Endodermal cell (in vitro differentiated cells): ENCODE data around the gene ANO6. TPM values are rescaled to one million over a fixed set of nuclear protein-coding genes. Genes with fewer than 3 reads are reported as not detected.

Source experiments
- DNase-seq: peaks from one replicate; pipeline ENCODE4 v3.0.0-alpha.2; 2017
- H3K27ac ChIP-seq: 2 replicates; pipeline ENCODE4 v1.5.1; 2013; ENCODE audit warnings: mild to moderate bottlenecking, low read depth, low read length, moderate library complexity
- H3K27me3 ChIP-seq: 2 replicates; pipeline ENCODE4 v1.6.1; 2013; ENCODE audit warnings: mild to moderate bottlenecking, low read length, moderate library complexity; ENCODE audit not compliant: insufficient read depth, control insufficient read depth, poor library complexity, severe bottlenecking
- H3K36me3 ChIP-seq: 2 replicates; pipeline ENCODE4 v1.7.0; 2013; ENCODE audit warnings: mild to moderate bottlenecking, low read length, moderate library complexity; ENCODE audit not compliant: control insufficient read depth, insufficient read depth
- H3K4me1 ChIP-seq: one replicate; pipeline ENCODE4 v1.7.0; 2013; ENCODE audit warnings: low read length; ENCODE audit not compliant: control insufficient read depth, insufficient read depth
- H3K4me3 ChIP-seq: 2 replicates; pipeline ENCODE4 v1.5.1; 2013; ENCODE audit warnings: mild to moderate bottlenecking, low read length, moderate library complexity
- H3K9ac ChIP-seq: 2 replicates; pipeline ENCODE4 v1.6.1; 2013; ENCODE audit warnings: mild to moderate bottlenecking, low read length, moderate library complexity; ENCODE audit not compliant: poor library complexity, severe bottlenecking; ENCODE audit errors: extremely low read depth
- H3K9me3 ChIP-seq: 2 replicates; pipeline ENCODE4 v1.6.1; 2013; ENCODE audit warnings: mild to moderate bottlenecking, low read length, moderate library complexity; ENCODE audit not compliant: control insufficient read depth
- H3K27ac Mint-ChIP-seq: 2 replicates; pipeline ENCODE4 v1.8.0; 2020; ENCODE audit warnings: mixed read lengths
- H3K27me3 Mint-ChIP-seq: 2 replicates; pipeline ENCODE4 v1.8.0; 2021; ENCODE audit warnings: mild to moderate bottlenecking, mixed read lengths; ENCODE audit not compliant: insufficient read depth
- H3K36me3 Mint-ChIP-seq: 2 replicates; pipeline ENCODE4 v1.8.0; 2020; ENCODE audit warnings: low read depth, mixed read lengths
- H3K4me1 Mint-ChIP-seq: 2 replicates; pipeline ENCODE4 v1.8.0; 2020; ENCODE audit warnings: mixed read lengths
- H3K4me3 Mint-ChIP-seq: 2 replicates; pipeline ENCODE4 v1.8.0; 2020; ENCODE audit warnings: mild to moderate bottlenecking, moderate library complexity, mixed read lengths
- H3K9me3 Mint-ChIP-seq: 2 replicates; pipeline ENCODE4 v1.8.0; 2020; ENCODE audit warnings: mild to moderate bottlenecking, mixed read lengths
- CTCF ChIP-seq: fragments of 200-600 bp; sonication (generic); conservative IDR thresholded peaks from 2 replicates; pipeline ENCODE4 v1.5.0; 2021; ENCODE audit warnings: antibody characterized with exemption, mild to moderate bottlenecking
- WGBS, 2 experiments: methylation state at CpG; one replicate each; pipeline versions ENCODE4 v1.1.5 to v1.1.7; 2013; ENCODE audit warnings: missing lambda C conversion rate in 2 of 2, mixed read lengths in 1 of 2; ENCODE audit not compliant: insufficient coverage in 1 of 2, insufficient read length in 1 of 2; 5-methylcytosine and 5-hydroxymethylcytosine counted together
- total RNA-seq, 2 donors: library from RNA; stranded (reverse); fragmentation: NEBNext Ultra II Directional in 1 of 2; extraction: Animal tissue kit (Norgen Biotek cat#: 25700) in 1 of 2; gene quantifications; 2 replicates in 1 of 2; 3 replicates in 1 of 2; pipeline ENCODE4 v1.2.1, GENCODE V29; 2021

The ANO6 gene
- total RNA-seq, 2 donors from 2014 or later = 53.5 to 55.2 TPM

DNA sequence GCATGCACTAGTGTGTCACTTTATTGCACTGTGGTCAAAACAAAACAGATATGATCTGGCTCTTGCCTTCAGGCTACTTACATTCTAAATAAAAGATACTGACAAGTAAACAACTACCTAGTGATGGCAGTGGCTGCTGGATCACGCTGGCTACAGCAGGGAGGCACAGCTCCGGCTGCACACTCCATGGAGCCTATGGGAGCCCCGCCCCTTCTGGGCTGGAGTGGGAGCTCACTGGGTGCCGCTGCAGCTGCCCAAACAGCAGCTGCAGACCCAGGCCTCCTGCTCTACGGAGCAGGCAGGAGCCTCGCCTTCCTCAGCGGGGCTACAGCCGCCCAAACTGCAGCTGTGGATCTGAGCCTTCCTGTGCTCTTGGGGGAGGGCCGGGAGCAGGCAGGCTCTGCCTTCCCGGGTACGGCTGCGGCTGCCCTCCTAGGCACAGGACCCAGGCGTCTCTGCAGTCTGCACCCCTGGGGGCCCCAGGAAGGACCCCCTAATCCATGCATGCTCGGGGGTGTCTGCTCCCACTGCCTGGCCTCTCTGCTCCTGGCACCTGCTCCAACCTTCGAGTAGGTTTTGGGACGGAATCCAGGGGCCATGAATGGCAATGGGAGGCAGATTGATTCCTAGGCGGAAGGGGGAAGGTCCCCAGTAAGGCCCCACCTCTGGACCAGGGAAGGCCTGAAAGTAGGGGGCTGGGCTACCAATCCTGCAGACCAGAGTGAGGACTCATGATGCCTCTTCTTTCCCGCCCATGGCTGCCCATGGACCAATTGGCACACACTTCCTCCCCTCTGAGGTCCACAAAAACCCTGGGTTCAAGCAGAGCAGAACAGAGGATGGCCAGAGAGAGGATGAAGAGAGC lies 253.1 kb downstream of the ANO6 start:
- H3K27ac ChIP-seq = no peak overlapping the region
- Mint-ChIP-seq H3K4me3 (no peak overlapping the region), H3K36me3 (no peaks in the 10 kb centered on the region), H3K27me3 (no peaks in the 10 kb centered on the region), H3K27ac (no peak overlapping the region), H3K9me3 (peaks cover 4% of the 10 kb centered on the region), H3K4me1 (no peaks in the 10 kb centered on the region)
- H3K9ac ChIP-seq = no peak overlapping the region
- TF ChIP-seq CTCF = no peak
- H3K4me1 ChIP-seq = no peaks in the 10 kb centered on the region
- no peak overlapping the region for H3K4me3 ChIP-seq
- no peaks in the 10 kb centered on the region for H3K9me3 ChIP-seq
- H3K27me3 ChIP-seq = no peaks in the 10 kb centered on the region
- H3K36me3 ChIP-seq = no peaks in the 10 kb centered on the region
- WGBS, 2 experiments = 91 to 95% methylated on average over 6 to 18 of the region's 18 CpGs
- DNase-seq = no peak

DNA sequence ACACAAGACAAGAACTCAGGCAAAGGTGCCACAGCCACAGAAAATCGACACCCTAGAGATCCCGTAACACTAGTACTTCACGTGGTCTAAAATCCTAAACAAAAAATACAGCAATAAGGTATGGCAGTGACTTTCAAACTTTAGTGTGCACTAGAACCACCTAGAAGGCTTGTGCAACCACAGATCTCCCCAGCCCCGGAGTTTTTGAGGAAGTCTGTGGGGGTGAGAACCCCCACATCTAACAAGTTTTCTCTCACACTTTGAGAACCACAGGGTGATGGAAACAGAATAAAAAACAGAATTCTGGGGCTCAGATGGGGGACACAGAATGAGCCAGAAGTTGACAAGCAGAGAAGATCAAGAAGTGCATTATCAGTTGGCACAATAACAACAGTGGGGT lies 254.0 kb downstream of the ANO6 start:
- Histone ChIP-seq H3K4me3 (no peak overlapping the region), H3K9ac (no peak overlapping the region), H3K4me1 (no peaks in the 10 kb centered on the region), H3K36me3 (no peaks in the 10 kb centered on the region), H3K27me3 (no peaks in the 10 kb centered on the region), H3K9me3 (no peaks in the 10 kb centered on the region), H3K27ac (no peak overlapping the region)
- no peak overlapping the region for H3K4me3 Mint-ChIP-seq
- DNase-seq = no peak
- H3K4me1 Mint-ChIP-seq = no peaks in the 10 kb centered on the region
- TF ChIP-seq CTCF = no peak
- H3K36me3 Mint-ChIP-seq = no peaks in the 10 kb centered on the region
- no peak overlapping the region for H3K27ac Mint-ChIP-seq
- peaks cover 4% of the 10 kb centered on the region for H3K9me3 Mint-ChIP-seq
- 92 to 96% methylated on average over 3 to 4 of the region's 4 CpGs for WGBS, 2 experiments
- peaks cover under 1% of the 10 kb centered on the region for H3K27me3 Mint-ChIP-seq

- H3K9me3 ChIP-seq = peaks cover 5% of the 10 kb centered on the region
- H3K4me3 Mint-ChIP-seq = no peak overlapping the region
- no peak overlapping the region for H3K27ac Mint-ChIP-seq
- no peak for TF ChIP-seq CTCF
- WGBS, 2 experiments = 66 to 77% methylated on average over 3 of the region's 3 CpGs
- peaks cover 13% of the 10 kb centered on the region for H3K9me3 Mint-ChIP-seq
- H3K27ac ChIP-seq = no peak overlapping the region
- H3K27me3 Mint-ChIP-seq = peaks cover 5% of the 10 kb centered on the region
- no peaks in the 10 kb centered on the region for H3K27me3 ChIP-seq
- H3K9ac ChIP-seq = no peak overlapping the region
- no peak overlapping the region for H3K4me3 ChIP-seq
- no peak for DNase-seq
- H3K36me3 Mint-ChIP-seq = peaks cover 3% of the 10 kb centered on the region
- H3K36me3 ChIP-seq = no peaks in the 10 kb centered on the region
- no peaks in the 10 kb centered on the region for H3K4me1 ChIP-seq
- no peaks in the 10 kb centered on the region for H3K4me1 Mint-ChIP-seq
Measured at GRCh38 chr12:45473636-45474035, 257.7 kb downstream of the ANO6 start.
